Suprapubic skin (tissue), 4 donors: ENCODE results near the gene TFCP2L1. TPM values are rescaled to one million over a fixed set of nuclear protein-coding genes. Genes with fewer than 3 reads are reported as not detected.

Source experiments
- DNase-seq, 2 donors: peaks; one replicate each; pipeline ENCODE4 v3.0.0-alpha.2; 2019; ENCODE audit warnings: low spot score in 2 of 2
- H3K27ac ChIP-seq: fragments of 200-600 bp; sonication (generic); one replicate; pipeline ENCODE4 v1.5.1; 2019
- H3K27me3 ChIP-seq: fragments of 200-600 bp; sonication (generic); one replicate; pipeline ENCODE4 v1.5.1; 2019
- H3K36me3 ChIP-seq: fragments of 200-600 bp; sonication (generic); one replicate; pipeline ENCODE4 v1.5.1; 2019
- H3K4me1 ChIP-seq: fragments of 200-600 bp; sonication (generic); one replicate; pipeline ENCODE4 v1.5.1; 2019
- H3K4me3 ChIP-seq: fragments of 200-600 bp; sonication (generic); one replicate; pipeline ENCODE4 v1.5.1; 2019; ENCODE audit warnings: mild to moderate bottlenecking
- H3K9me3 ChIP-seq: fragments of 200-600 bp; sonication (generic); one replicate; pipeline ENCODE4 v1.5.1; 2019
- EP300 ChIP-seq: sonication (generic); formaldehyde crosslinking; IDR thresholded peaks from one replicate; pipeline ENCODE4 v1.6.1; 2017; ENCODE audit warnings: antibody characterized with exemption
- POLR2A ChIP-seq, 2 donors: fragments of 450-650 bp; IDR thresholded peaks; one replicate each; pipeline ENCODE4 v1.6.1; 2017; ENCODE audit warnings: antibody characterized with exemption in 2 of 2, mild to moderate bottlenecking in 2 of 2, moderate library complexity in 2 of 2
- POLR2AphosphoS5 ChIP-seq, 3 donors: sonication (generic); formaldehyde crosslinking; IDR thresholded peaks; one replicate each; pipeline ENCODE4 v1.6.1; 2017; ENCODE audit warnings: antibody characterized with exemption in 3 of 3
- WGBS: methylation state at CpG from one replicate; pipeline ENCODE4 v1.1.5; 2018; 5-methylcytosine and 5-hydroxymethylcytosine counted together
- total RNA-seq, 4 donors: library from RNA; depleted of rRNA; stranded (reverse); fragments of >200 nt; gene quantifications; one replicate each; pipeline ENCODE4 v1.1.0, GENCODE V29; 2016
- TF ChIP-seq, protein P1 (sequence below), 2 donors: fragments of 200-600 bp in 1 of 2; fragments of 450-650 bp in 1 of 2; sonication (generic) in 1 of 2; IDR thresholded peaks; one replicate each; pipeline ENCODE4 v1.5.1; 2016 to 2019; ENCODE audit warnings: antibody characterized with exemption in 2 of 2, mild to moderate bottlenecking in 1 of 2, moderate library complexity in 1 of 2

Gene TFCP2L1
- total RNA-seq, 4 donors from 2014 or later = 33.5 to 64.1 (median 52.7) TPM

DNA sequence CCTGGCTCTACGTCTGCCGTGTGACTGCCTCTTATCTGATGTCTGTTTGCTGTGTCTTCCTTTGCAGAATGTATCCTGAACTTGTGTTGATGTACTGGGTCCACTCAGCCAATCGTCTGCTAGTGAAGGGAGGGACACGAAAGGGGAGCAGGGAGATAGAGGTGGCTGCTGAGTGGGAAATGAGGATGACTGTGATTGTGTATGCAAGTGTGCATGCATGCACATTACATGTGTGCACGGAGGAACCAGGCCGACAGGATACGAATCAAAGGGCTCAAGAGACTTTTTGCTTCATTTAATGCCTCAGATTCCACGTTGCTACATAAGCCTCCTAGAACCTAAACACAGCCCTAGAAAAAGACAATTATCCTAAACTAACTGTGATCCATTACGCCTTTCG lies 111.2 kb downstream of the TFCP2L1 start:
- H3K4me3 ChIP-seq = no peak overlapping the region
- TF ChIP-seq, protein P1, sequence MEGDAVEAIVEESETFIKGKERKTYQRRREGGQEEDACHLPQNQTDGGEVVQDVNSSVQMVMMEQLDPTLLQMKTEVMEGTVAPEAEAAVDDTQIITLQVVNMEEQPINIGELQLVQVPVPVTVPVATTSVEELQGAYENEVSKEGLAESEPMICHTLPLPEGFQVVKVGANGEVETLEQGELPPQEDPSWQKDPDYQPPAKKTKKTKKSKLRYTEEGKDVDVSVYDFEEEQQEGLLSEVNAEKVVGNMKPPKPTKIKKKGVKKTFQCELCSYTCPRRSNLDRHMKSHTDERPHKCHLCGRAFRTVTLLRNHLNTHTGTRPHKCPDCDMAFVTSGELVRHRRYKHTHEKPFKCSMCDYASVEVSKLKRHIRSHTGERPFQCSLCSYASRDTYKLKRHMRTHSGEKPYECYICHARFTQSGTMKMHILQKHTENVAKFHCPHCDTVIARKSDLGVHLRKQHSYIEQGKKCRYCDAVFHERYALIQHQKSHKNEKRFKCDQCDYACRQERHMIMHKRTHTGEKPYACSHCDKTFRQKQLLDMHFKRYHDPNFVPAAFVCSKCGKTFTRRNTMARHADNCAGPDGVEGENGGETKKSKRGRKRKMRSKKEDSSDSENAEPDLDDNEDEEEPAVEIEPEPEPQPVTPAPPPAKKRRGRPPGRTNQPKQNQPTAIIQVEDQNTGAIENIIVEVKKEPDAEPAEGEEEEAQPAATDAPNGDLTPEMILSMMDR (IDR thresholded peaks at IDR 0.05) = no peak
- TF ChIP-seq POLR2AphosphoS5 (IDR thresholded peaks at IDR 0.05) (no peak), POLR2A (IDR thresholded peaks at IDR 0.05) (no peak), EP300 (no peak)
- peak in 1 of 2 donors; percentile 28 for DNase-seq
- H3K9me3 ChIP-seq = no peaks in the 10 kb centered on the region
- H3K27ac ChIP-seq = peak overlapping the region; percentile 78
- H3K4me1 ChIP-seq = peaks cover 34% of the 10 kb centered on the region
- no peaks in the 10 kb centered on the region for H3K36me3 ChIP-seq
- 75% methylated on average over 10 of the region's 10 CpGs for WGBS
- H3K27me3 ChIP-seq = no peaks in the 10 kb centered on the region

DNA sequence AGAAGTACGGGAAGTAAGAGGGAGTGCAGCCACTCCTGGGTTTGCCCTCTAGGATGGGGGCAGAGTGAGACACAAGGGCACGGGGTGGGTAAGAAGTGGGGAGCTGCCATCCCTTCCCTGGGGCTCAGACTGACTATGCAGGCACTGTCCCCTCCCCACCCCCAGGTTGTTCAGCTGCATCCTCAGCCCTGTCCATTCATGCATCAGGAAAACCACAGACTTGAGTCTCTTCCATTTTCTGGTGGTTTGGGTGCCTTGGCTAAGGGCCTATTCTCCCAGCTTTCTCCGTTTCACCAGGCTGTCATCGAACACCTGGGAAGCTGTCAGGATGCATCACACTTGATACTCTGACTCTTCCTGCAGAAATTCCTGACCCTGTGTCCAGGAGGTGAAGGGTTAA lies 111.9 kb downstream of the TFCP2L1 start:
- H3K4me1 ChIP-seq = peaks cover 34% of the 10 kb centered on the region
- no peaks in the 10 kb centered on the region for H3K27me3 ChIP-seq
- peak in 1 of 2 donors; percentile 72 for DNase-seq
- no peak overlapping the region for H3K4me3 ChIP-seq
- TF ChIP-seq, protein P1 (IDR thresholded peaks at IDR 0.05) = no peak
- TF ChIP-seq POLR2AphosphoS5 (IDR thresholded peaks at IDR 0.05) = no peak
- TF ChIP-seq EP300 = no peak
- TF ChIP-seq POLR2A (IDR thresholded peaks at IDR 0.05) = no peak
- no peaks in the 10 kb centered on the region for H3K36me3 ChIP-seq
- peak overlapping the region; percentile 78 for H3K27ac ChIP-seq
- WGBS = 48% methylated on average over 4 of the region's 4 CpGs
- H3K9me3 ChIP-seq = no peaks in the 10 kb centered on the region

DNA sequence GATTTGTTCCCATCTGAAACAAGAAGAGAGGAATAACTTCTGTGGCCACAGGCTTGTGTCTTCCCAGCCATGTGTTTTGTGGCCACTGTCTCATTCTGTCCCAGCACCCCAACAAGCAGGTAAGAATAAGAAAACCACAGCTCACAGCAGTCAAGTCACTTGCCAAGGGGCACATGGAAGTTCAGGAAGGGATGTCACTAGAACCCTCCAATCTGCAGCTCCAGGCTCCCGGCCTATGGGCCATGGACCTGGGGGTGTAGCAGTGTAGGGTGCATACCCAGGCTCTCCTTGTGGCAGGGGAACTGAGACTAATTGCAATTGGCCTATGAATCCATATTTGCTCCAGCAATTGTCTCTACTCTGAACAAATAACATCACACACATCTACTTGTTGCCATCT lies 112.5 kb downstream of the TFCP2L1 start:
- TF ChIP-seq, protein P1 (IDR thresholded peaks at IDR 0.05) = no peak
- no peak for TF ChIP-seq EP300
- TF ChIP-seq POLR2A (IDR thresholded peaks at IDR 0.05) = no peak
- TF ChIP-seq POLR2AphosphoS5 (IDR thresholded peaks at IDR 0.05) = no peak
- WGBS = 90% methylated on average over 1 of the region's 1 CpG
- Histone ChIP-seq H3K4me3 (no peak overlapping the region), H3K36me3 (no peaks in the 10 kb centered on the region), H3K9me3 (no peaks in the 10 kb centered on the region), H3K27me3 (no peaks in the 10 kb centered on the region), H3K4me1 (peaks cover 34% of the 10 kb centered on the region), H3K27ac (peak overlapping the region; percentile 47)
- DNase-seq = peak in 1 of 2 donors; percentile 15

DNA sequence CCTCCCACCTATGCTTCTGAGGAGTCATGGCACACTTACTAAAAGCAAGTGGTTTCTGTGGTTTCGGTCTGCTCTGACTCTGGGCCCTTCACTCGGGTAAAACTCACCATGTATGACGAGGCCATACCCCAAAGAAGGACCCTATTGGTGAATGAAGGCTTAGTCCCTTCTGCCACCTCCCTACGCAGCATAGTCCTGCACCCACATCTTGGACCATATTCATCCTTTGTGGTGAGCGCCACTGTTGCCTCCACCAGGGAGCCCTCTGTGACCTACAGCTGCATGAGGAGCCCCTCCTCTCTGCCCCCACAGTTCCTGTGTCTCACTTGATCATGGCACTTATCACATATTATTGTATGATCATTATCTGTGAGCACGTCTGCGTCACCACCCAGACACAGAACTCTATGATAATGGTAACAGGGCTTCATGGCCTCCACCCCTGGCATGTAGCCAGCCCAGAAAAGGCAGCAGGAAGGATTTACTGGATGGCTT lies 113.3 kb downstream of the TFCP2L1 start:
- peaks cover 34% of the 10 kb centered on the region for H3K4me1 ChIP-seq
- 71% methylated on average over 7 of the region's 7 CpGs for WGBS

DNA sequence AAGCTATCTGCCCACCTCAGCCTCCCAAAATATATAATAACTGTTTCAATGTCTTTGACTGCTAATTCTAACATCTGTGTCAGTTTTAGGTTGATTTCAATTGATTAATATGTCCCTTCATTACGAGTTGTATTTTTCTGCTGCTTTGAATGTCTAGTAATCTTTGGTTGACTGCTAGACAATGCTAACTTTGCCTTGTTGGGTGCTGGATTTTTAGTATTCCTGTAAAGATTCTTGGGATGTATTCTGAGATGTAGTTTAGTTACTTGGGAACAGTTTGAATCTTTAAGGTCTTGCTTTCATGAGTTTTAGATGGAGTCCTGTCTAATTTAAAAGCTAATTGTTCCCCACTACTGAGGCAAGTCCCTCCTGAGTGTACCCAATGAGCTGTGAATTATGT lies 114.4 kb downstream of the TFCP2L1 start:
- TF ChIP-seq EP300 (no peak), POLR2A (IDR thresholded peaks at IDR 0.05) (no peak), POLR2AphosphoS5 (IDR thresholded peaks at IDR 0.05) (no peak)
- TF ChIP-seq, protein P1 (IDR thresholded peaks at IDR 0.05) = no peak
- DNase-seq = no peak
- no peak overlapping the region for H3K27ac ChIP-seq
- H3K4me1 ChIP-seq = peaks cover 33% of the 10 kb centered on the region
- no peaks in the 10 kb centered on the region for H3K27me3 ChIP-seq
- H3K36me3 ChIP-seq = no peaks in the 10 kb centered on the region
- no peak overlapping the region for H3K4me3 ChIP-seq
- H3K9me3 ChIP-seq = no peaks in the 10 kb centered on the region
- 84% methylated on average over 1 of the region's 1 CpG for WGBS

More for the DNA sequence above, 113.3 kb downstream of the TFCP2L1 start:
- H3K27me3 ChIP-seq = no peaks in the 10 kb centered on the region
- TF ChIP-seq POLR2A (IDR thresholded peaks at IDR 0.05) (no peak), EP300 (no peak), POLR2AphosphoS5 (IDR thresholded peaks at IDR 0.05) (no peak)
- TF ChIP-seq, protein P1 (IDR thresholded peaks at IDR 0.05) = no peak
- no peaks in the 10 kb centered on the region for H3K36me3 ChIP-seq
- no peaks in the 10 kb centered on the region for H3K9me3 ChIP-seq
- peak overlapping the region; percentile 47 for H3K27ac ChIP-seq
- no peak overlapping the region for H3K4me3 ChIP-seq
- DNase-seq = peak in 1 of 2 donors; percentile 38
